SKM-1 treated with dmso at 0.1 percent for 144 hours (cell line): ENCODE data around the gene GPR21.
A peak's percentile ranks its signal among the peaks of the same experiment; 100 is the strongest.

ENCODE experiments used
- DNase-seq: peaks from one replicate; lab custom pipeline; 2025; ENCODE audit not compliant: unreplicated experiment; lab: John Stamatoyannopoulos, UW

GPR21 gene

GRCh38 chr9:123033352-123033751 lies at the start of gene GPR21:
Gene GPR21 (plus strand): TSS chr9:123033667. CDS start chr9:123034567, 900 bp downstream.
- DNase-seq = no peak

GRCh38 chr9:122986010-122986409 lies 47.5 kb upstream of the GPR21 start:
- DNase-seq = no peak

DNA sequence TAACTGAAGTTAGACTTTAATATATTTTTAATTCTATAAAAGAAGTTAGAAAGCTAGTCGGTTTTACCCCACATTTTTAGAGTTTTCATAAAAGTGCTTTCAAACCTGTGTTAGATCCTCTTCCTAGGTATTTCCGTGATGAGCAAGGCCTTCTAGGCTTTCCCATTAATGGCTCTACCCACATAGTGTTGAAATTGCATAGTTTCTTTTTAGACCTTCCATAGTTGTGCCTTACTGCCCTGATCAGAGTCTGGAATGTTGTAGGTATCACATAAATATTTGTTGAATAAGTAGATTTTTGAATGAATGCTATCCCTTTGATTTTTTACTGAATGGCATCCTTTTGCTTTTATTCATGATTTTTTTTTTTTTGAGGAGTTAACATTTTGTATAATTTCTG lies 45.3 kb upstream of the GPR21 start:
- DNase-seq = no peak

DNA sequence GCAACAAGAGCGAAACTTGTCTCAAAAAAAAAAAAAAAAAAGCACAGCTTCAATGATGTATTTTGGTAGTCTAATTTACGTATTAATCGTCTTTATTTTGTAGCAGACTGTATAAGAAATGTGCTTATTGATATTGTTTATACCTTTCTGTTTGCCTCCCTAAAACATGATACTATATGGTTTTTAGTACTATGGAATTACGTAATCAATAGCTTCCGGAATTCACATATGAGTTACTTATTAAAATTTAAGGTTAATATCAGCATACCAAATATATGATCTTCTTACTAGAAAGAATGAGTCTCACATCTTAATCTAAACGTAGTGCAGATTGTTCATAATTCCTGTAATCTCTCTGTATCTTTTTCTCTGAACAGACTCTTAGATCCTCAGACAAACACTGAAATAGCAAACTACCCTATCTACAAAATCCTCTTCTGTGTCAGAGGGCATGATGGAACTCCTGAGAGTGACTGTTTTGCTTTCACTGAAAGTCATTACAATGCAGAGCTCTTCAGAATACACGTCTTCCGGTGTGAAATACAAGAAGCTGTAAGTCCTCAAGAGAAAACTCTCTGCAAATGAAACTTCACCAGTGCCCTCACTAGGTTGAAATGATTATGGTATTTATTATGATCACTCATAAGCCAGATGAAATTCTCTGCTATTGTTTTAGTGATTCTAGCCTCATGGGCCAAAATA lies 44.4 kb upstream of the GPR21 start:
- DNase-seq = no peak

- peak; percentile 4 for DNase-seq
These were observed 42.1 kb upstream of the GPR21 start for GRCh38 chr9:122991370-122991830.

DNA sequence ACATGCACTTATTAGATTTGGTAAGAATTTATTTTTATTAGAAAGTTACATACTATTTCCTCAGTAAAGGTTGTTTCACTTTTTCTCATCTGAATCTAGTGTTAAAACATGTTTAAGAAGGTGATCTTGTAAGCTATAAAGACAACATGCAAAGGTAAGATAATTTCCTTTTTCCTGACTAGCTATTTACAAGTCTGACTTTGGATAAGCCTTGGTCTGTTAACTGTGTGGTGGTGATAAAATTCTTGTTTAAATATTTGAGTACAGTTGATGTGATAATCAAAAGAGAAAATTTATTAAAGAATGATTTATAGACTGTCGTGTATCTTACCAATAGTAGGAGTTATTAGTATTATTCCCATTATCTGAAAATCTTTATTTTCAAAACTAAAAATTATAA lies 36.9 kb upstream of the GPR21 start:
- DNase-seq = no peak

GRCh38 chr9:122998448-122998847 lies 35.0 kb upstream of the GPR21 start:
- DNase-seq = no peak

DNA sequence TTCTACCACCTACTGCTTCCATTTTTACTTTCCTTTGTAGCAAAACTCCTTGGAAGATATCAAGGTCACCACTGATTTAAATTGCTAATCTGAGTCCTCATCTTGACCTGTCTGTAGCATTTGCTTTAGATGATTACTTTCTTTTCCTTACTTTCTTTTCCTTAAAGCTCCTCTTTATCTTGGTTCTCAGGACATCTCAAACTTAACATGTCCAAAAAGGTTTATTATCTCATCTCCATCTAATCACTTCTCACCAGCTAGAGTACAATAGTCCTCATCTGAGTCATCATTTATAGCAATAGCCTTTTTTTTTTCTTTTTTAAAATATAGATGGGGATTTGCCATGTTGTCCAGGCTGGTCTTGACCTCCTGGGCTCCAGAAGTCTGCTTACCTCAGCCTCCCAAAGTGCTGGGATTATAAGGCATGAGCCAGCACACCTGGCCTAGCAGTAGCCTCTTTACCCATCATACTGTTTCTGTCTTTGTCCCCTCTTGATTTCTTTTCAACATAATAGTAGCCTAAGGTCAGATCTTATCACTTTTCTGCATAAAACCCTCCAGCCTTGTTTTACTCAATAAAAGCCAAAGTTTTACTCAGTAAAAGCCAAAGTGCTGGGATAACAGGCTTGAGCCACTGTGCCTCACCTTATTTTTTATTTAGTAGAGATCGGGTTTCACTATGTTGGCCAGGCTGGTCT lies 32.9 kb upstream of the GPR21 start:
- no peak for DNase-seq

- DNase-seq = peak; percentile 11
These were observed 30.7 kb upstream of the GPR21 start for GRCh38 chr9:123002754-123003153.

- DNase-seq = no peak
These were observed 30.0 kb upstream of the GPR21 start for GRCh38 chr9:123003466-123003865.

GRCh38 chr9:123005964-123006363 lies 27.5 kb upstream of the GPR21 start:
- no peak for DNase-seq

- DNase-seq = no peak
These were observed 26.2 kb upstream of the GPR21 start for GRCh38 chr9:123007269-123007668.

- DNase-seq = no peak
These were observed 24.6 kb upstream of the GPR21 start for GRCh38 chr9:123008909-123009308.

GRCh38 chr9:123011380-123011779 lies 22.1 kb upstream of the GPR21 start:
- no peak for DNase-seq

DNA sequence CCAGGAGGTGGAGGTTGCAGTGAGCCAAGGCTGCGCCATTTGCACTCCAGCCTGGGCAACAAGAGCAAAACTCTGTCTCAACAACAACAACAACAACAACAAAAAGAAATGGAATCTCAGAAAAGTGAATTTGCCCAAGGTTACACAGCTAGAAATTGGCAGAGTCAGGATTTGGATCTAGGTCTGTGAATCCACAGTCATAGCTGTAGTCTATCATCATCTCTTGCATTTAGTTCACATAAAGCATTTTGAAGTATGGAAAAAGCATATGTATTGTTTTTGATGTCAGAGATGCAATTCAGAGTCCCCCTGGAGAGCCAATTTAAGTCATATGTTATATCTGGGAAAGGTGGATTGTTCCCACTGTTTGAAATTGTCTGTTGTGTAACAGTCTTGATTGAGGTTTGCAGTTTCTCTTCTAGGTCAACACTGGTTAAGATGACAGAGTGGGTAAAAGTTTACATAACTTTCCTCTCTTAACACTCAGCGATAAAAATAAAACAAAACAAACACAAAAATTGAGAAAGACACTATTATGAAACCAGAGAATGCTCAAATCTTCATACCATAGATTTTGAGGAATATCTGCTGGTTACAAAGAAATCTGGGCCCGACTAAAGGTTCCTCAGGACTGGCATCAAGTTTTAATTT lies 21.5 kb upstream of the GPR21 start:
- DNase-seq = no peak

DNA sequence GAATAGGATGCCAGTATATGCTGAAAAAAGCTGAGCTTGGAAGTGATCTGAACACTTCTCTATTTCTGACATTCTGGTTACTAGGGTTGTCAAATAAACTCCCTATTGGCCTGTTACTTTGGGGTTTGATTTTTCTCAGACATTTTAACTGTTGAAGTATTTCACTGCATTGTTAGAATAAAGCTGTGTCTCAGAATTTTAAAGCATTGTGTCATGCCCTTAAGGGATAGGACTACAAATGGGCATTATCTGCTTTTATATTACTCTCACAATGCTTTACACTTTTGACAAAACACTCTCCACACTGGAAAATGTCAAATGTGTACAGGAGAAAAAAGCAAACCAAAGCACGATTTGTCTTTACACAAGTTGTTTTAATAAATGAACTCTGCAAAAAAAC lies 16.8 kb upstream of the GPR21 start:
- DNase-seq = no peak

- DNase-seq = no peak
These were observed 12.7 kb upstream of the GPR21 start for GRCh38 chr9:123020796-123021195.

GRCh38 chr9:123026425-123026824 lies 7.0 kb upstream of the GPR21 start:
- DNase-seq = no peak

GRCh38 chr9:123027517-123027916 lies 6.0 kb upstream of the GPR21 start:
- no peak for DNase-seq

DNA sequence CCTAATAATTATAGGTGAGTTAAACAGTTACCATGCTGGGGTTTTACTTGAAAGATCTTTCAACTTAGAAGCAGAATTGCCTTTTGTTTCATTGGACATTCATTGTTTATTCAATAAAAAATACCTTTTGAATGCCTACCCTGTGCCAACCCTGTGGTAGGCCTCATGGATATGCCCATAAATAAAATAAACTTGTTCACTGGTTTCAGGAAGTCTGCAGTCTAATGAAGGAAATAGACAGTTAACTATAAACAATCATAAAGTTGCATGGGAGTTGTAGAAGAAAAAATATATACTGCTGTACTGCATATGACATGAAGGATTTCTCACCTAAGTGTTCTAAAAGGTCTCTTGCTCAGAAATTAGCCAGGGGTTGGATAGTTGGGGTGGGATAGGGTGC lies 5.3 kb upstream of the GPR21 start:
- no peak for DNase-seq

- no peak for DNase-seq
These were observed 4.5 kb upstream of the GPR21 start for GRCh38 chr9:123028973-123029372.

DNA sequence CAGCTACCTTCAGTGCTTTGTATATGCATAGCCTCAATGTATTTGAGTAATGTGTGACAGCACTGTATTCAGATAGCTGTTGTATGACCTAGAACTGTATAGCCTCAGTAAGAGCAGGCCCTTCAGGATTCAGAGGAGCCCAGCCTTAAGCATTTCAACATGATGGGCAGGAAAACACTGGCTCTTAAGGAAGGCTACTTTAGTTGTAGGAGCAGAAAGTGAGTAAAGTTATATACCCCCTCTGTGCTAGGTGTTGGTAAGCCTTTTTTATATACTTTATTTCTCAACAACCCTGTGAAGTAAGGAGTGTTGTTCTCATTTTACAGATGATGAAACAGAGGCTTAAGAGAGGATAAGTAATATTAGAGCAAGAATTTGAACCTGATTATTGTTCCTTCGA lies 1.5 kb upstream of the GPR21 start:
- no peak for DNase-seq
